Testis (tissue), 2 donors: ENCODE data around the gene LYRM4.

Source experiments
- CTCF ChIP-seq, 3 experiments: fragments of 450-650 bp in 2 of 3; fragments of 200-600 bp in 1 of 3; sonication (generic) in 1 of 3; IDR thresholded peaks; one replicate each; pipeline ENCODE4 v1.5.1; 2016 to 2019; ENCODE audit warnings: antibody characterized with exemption in 3 of 3, mild to moderate bottlenecking in 2 of 3, moderate library complexity in 1 of 3
- POLR2A ChIP-seq: fragments of 450-650 bp; IDR thresholded peaks from one replicate; pipeline ENCODE4 v1.6.1; 2017; ENCODE audit warnings: antibody characterized with exemption, mild to moderate bottlenecking, moderate library complexity

DNA sequence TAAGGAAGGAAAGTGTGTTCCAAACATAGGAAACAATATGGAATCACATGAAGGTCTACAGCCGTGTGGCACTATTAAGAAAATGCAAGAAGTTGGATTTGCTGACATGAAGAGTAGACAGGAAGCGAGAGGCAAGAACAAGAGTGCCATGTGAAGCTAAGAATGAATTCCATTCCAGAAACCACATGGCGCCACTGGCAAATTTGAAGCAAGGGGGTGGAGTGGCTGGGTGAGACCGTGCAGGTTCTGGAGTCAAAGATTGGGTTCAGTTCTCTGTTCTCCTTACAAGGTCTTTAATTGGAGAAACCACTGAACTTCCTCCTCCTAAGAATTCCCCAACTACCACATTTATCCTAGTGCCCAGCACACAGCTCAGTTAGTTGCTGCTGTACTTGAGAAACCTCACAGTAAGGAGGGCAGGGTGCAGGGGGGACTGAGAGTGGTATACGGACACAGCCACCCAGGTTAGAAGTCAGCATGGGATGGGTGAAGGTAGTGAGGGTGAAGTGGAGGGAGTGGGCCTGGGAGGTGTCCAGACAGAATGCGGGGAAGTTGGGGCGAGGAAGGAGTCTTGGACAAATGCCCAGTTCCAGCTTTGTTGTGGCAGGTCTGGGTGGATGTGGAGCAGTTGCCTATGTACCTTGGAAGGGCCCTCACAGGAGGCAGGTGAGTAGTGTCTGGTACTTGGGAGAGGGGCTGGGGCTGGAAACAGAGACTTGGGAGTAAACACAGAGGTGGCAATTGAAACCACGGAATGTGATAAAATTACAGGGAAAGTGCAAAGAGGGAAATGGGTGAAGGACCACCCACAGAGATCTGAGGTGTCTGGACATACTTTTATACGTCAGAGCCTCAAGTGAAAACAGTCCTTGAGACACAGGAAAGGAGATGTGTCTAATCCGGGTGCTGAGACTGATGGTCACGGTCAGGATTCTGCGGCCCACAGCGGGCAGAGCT lies 14.3 kb downstream of the LYRM4 start:
- no peak for TF ChIP-seq CTCF (IDR thresholded peaks at IDR 0.05)
- TF ChIP-seq POLR2A, result no peak
